GM18498 (cell line): ENCODE measurements around the gene ATP2C1.
"Not testable (repeated sequence)": the region's sequence is repeated elsewhere in the genome, so short reads cannot be mapped to it uniquely, and the experiment has no call there.

Source experiments
- ATAC-seq: cut with Tn5 transposase; IDR thresholded peaks from one replicate; pipeline ENCODE4 v1.9.1; 2021; ENCODE audit warnings: mild to moderate bottlenecking, moderate library complexity; ENCODE audit not compliant: unreplicated experiment

ATP2C1 gene, protein sequence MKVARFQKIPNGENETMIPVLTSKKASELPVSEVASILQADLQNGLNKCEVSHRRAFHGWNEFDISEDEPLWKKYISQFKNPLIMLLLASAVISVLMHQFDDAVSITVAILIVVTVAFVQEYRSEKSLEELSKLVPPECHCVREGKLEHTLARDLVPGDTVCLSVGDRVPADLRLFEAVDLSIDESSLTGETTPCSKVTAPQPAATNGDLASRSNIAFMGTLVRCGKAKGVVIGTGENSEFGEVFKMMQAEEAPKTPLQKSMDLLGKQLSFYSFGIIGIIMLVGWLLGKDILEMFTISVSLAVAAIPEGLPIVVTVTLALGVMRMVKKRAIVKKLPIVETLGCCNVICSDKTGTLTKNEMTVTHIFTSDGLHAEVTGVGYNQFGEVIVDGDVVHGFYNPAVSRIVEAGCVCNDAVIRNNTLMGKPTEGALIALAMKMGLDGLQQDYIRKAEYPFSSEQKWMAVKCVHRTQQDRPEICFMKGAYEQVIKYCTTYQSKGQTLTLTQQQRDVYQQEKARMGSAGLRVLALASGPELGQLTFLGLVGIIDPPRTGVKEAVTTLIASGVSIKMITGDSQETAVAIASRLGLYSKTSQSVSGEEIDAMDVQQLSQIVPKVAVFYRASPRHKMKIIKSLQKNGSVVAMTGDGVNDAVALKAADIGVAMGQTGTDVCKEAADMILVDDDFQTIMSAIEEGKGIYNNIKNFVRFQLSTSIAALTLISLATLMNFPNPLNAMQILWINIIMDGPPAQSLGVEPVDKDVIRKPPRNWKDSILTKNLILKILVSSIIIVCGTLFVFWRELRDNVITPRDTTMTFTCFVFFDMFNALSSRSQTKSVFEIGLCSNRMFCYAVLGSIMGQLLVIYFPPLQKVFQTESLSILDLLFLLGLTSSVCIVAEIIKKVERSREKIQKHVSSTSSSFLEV

DNA sequence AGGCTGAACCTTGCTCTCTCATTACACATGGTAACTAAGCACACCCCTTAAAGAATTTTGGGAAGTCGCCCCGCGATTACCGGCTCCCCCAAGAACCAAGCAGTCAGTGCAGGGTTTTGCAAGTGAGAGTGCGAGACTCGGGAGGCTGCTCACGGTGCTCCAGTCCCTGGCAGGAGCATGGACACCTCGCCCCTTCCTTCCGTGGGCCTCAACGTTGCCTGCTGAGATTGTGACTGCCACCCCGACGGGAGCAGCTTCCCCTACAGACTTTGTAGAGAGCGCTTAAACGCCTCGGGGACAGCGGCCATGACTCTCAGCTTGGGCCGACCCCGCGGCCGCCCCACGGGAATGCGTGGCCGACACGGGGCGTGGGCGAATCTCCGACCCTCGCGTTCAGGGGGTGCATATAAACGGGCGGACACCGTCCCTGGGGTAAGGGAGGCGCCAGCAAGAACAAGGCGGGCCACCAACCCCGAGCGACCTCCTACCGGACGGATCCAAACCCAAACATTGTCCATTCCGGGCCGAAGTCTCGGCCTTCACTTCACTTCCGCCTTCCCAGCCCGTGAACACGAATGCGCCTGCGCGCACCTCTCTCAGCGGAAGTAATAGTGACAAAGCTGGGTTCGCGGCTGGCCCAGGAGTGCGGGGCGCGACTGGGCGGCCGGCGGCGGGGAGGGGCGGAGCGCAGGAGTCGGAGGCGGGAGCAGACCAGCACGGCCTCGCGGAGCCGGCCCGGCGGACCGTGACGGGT, at the start of gene ATP2C1:
TSS of gene ATP2C1 (plus strand) at position 709 of the 754 bp plus-strand sequence. CDS start 686 bp downstream, outside the sequence.
- peak; percentile 92 for ATAC-seq

DNA sequence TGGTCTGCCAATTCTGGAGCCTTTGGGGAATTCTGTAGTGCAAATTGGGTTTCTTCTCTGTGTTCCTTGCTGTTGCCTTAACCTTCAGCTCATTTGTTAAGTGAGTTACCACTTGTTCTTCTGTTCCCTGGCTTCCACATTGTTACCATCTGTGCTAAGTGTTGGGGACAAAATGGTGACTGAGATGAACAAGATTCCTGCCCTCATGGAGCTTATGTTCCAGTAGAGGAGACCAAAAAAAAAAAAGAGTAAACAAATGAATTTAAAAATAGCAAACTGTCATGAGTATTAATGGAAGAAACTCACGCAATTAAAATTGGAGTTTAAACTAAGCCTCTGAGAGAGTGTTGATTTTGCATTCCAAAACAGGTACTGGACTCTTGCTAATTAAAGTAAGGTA, 49.4 kb upstream of the ATP2C1 start:
- no peak for ATAC-seq

DNA sequence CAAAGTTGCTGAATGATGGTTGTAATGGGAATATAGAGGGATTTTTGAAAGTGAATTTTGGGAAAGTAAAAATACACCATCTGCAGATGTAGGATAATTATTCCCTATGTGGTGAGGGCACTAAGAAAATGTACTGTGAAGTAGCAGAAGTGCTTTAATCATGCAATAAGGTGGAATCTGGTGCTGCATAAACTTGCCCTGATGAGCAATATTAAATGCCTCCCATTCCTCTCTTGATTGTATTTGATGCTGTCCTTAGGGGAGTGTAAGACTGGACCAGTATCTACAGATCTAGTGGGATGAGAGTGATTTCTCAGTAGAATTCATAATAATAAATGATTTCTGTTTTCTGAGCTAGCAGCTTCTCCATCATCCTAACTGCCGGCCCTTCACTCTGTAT, 47.7 kb upstream of the ATP2C1 start:
- no peak for ATAC-seq

DNA sequence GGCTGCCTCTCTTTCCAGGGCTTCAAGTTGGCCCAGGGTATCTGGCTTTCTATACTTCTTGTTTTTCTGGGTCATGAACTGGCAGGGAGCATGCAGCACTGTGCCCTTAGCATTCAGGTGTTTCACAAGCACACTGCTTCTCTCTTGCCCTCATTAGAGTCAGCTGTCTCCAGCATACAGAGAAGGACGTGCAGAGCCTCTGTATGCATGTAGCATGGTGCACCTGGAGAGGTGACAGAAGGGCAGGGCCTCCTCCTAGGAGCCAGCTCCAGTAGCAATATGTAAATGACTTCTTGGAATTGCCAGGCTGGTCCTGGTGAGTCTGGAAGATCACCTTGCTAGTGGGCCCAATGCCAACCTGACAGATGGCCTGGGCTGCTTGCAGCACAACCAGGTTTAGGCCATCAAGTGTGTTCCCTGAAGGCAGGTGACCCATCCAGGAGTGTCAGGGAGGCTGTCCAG, 44.8 kb upstream of the ATP2C1 start:
- no peak for ATAC-seq

DNA sequence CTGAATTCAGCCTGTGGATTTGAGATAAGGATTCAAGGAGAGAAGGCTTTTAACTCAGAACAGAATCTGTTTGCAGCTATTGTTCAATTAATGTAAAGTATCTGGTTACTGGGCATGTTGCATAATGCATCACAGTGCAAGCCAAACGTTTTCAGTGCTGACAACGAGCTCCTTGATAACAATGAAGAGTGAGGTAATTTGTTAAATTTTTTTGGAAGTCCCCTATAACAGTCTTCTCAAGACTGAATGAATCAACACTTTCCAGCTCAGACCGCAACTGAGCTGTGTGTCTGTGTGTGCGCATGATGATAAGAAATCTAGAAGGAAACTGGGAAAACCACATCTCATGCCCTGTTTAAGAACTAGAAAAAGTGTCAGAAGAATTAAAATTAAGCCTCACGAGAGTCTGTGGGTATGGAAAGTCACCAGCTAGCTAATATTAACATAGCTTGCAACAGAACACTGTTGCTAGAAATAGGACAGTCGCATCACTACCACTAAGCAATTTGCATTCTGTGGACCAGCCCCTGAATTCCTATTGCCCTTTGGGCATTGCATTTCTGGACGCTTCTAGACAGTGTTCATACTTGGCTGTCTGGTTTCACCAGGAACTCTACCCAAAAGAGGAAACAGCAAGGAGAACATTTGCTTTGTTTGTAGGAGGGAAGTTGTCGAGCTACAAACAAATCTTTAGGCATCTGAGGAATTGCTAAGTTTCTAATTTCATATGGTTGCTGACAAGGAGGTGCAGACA, 43.7 kb upstream of the ATP2C1 start:
- peak; percentile 62 for ATAC-seq

DNA sequence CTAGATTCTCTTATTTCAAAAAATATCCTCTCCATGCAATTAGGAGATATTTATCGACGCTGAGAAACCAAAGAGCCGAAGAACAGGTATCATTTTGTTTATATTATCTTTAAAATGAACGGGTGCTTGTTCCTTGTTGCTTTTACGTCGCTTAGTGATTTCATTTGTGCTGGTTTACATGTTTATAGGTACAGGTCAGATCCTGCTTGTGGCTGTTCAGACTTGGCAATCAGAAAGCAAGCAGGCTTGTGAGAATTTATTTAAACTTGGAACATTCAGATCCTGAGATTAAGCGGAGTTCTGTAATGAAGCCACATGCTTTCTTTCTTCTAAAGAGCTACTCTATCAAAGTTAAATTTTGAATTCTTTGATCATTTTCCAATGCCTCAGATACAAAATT, 43.0 kb upstream of the ATP2C1 start:
- no peak for ATAC-seq

DNA sequence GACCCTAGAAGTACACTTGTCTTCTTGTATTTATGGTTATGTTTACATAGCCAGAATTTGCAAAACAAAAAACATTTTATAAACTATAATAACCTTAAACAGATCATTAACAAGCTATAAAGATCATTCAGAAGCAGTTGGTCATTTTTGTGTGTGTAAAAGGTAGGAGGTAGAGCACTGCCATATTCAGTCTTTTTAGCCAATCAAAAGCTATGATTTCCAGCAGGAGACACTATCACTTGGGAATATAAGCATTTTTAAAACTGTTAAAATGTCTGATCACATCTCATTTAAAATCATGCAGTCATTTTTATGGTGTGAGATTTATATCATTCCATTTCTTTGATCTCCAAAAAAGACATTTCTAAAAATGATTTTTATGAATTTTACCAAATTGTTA, 42.6 kb upstream of the ATP2C1 start:
- no peak for ATAC-seq

DNA sequence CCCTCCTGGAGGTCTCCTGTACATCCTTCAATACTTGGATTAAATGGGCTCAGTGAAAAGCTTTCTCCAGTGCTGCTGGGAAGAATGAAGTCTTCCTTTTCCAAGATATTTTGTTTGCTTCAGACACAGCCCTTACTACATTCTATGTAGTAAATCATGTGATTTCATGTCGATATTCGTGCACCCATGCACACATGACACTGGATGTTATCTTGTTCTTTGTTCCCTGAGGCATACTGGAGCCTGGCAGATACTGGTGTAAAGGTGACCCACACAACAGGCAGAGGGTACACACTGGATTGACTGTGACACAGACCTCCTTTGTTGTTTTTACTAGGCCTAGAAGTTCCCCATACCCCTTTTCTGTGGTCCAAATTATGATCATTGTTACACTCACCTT, 40.3 kb upstream of the ATP2C1 start:
- ATAC-seq = no peak

DNA sequence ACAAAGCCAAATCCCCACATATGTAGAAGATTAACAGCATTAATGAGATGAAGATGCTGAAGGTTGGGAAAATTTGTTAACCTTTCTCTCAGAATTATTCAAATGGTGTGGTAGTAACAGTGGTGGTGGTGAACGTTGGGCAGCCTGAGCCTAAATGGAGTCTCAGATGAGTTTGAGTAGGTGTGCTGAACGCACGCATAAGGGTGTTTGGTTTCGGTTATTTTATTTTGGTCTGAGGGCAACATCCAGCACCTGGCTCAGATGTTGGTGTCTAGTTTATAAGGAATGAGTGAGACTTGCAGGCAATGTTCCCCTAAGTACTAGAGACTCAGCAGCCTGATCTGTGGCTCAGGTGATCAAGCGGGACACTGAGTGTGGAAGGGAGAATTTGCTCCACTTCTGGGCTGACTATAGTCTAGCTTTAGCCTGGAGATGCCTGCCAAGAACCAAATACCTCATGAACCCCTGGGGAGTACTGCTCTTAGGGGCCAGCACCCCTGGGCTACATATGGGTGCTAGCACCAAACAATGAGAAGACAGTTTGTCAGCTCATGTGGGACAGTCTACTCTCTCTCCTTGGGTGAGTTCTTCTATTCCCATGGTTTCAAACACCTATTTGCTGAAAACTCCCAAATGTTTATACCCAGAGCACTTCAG, 39.5 kb upstream of the ATP2C1 start:
- peak; percentile 65 for ATAC-seq

DNA sequence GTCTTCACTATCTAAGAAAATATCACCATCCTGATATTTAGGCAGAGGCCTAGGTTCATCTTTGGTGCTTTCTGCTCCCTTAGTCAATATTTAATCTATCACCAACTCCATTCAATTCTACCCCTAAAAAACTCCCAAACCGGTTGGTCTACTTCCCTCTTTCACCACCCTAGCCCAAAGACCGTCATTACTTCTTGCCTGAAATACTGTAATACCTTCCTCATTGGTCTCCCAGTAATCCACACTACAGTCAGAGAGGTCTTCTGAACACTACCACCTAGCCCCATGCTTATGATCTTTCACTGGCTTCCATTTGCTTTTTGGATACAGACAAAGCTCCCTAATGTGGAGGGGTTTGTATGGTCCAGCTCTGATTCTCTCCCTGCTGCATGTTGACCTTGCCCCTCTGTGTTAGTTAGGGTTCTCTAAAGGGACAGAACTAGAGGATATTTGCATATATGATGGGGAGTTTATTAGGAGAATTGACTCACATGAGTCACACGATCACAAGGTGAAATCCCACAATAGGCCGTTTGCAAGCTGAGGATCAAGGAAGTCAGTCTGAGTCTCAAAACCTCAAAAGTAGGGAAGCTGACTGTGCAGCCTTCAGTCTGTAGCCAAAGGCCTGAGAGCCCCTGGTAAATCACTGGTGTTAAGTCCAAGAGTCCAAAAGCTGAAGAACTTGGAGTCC, 36.4 kb upstream of the ATP2C1 start:
- ATAC-seq = no peak

DNA sequence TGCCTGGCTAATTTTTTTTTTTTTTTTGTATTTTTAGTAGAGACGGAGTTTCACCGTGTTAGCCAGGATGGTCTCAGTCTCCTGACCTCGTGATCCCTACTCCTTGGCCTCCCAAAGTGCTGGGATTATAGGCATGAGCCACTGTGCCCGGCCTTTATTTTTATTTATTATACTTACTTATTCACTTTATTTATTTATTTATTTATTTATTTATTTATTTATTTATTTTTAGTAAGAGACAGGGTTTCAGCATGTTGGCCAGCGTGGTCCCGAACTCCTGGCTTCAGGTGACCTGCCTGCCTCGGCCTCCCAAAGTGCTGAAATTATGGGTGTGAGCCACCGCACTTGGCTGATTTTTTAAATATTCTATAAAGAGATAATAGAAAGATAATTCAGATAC, 31.8 kb upstream of the ATP2C1 start:
- ATAC-seq = not testable (repeated sequence)

DNA sequence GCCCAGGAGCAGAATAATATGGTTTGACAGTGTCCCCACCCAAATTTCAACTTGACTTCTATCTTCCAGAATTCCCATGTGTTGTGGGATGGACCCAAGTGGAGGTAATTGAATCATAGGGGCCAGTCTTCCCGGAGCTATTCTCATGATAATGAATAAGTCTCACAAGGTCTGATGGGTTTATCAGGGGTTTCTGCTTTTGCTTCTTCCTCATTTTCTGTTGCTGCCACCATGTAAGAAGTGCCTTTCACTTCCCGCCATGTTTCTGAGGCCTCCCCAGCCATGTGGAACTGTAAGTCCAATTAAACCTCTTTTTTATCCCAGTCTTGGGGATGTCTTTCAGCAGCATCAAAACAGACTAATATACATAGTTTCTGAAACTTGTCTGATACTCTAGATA, 28.4 kb upstream of the ATP2C1 start:
- no peak for ATAC-seq

DNA sequence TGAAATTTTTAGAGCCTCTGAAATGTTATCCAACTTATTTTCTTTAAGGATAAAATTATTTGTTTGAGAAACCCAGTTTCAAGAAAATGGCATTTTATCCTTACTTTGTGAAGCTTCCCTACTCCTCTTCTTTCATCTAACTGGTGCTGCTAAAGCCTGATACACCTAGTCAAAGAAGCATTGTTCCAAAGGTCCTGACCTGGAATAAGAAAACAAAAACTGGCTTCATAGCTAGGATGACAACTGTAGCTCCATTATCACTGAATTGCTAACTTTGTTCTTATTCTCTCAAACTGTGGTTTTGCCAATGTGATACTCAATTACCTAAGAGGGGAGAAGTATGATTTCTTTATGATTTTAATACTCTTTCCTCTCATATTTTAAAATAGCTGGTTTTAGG, 27.6 kb upstream of the ATP2C1 start:
- ATAC-seq = no peak

DNA sequence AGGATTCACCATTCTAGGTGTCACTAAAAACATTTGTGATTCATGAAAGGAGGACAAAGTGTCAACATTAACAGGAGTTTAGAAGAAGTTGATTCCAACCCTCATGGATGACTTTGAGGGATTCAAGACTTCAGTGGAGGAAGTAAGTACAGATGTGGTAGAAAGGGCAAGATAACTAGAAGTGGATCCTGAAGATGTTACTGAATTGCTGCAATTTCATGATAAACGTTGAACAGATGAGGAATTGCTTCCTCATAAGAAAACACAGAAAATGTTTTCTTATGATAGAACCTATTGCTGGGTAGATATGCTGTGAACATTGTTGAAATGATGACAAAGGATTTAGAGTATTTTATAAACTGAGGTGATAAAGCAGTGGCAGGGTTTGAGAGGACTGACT, 23.5 kb upstream of the ATP2C1 start:
- no peak for ATAC-seq

DNA sequence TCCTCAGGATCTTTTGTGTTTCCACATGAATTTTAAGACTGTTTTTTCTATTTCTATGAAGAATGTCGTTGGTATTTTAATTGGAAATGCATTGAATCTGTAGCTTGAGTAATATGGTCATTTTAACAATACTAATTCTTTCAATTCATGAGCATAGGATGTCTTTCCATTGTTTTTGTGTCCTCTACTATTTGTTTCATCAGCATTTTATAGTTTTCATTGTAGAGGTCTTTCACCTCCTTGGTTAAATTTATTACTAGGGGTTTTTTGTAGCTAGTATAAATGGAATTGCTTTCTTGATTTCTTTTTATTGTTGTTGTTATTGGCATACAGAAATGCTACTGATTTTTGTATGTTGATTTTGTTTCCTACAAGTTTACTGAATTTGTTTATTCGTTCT, 17.3 kb upstream of the ATP2C1 start:
- no peak for ATAC-seq

DNA sequence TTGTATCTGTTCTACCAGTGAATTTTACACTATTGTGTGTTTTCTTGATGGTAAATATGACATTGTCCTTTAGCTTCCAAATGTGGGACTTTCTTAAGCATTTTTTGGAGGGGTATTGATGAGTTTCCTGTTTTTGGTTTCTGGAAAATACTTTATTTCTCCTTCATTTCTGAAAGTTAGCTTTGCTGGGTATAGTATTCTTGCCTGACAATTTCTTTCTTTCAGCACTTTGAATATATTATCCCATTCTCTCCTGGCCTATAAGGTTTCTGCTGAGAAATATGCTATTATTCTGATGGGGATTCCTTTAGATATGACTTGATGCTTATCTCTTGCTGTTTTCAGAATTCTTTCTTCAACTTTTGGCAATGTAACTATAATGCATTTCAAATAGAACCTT, 15.4 kb upstream of the ATP2C1 start:
- ATAC-seq = no peak

DNA sequence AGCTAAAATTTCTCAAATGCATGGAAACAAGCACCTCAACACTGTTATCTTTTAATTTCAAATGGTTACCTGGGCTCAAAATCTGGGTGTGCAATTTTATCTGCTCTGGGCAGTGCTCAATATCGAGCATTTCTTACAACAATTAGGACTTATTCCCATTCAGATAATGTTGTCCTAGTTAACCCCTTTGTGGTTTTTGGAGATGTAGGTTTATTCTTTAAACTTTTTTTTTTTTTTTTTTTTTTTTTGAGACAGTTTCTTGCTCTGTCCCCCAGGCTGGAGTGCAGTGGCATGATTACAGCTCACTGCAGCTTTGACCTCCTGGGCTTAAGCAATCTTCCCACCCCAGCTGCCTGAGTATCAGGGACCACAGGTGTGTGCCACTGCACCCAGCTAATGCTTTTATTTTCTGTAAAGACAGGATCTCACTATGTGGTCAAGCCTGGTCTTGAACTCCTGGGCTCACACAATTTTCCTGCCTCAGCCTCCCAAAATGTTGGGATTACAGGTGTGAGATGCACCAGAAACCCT, 4.4 kb upstream of the ATP2C1 start:
- ATAC-seq = no peak

DNA sequence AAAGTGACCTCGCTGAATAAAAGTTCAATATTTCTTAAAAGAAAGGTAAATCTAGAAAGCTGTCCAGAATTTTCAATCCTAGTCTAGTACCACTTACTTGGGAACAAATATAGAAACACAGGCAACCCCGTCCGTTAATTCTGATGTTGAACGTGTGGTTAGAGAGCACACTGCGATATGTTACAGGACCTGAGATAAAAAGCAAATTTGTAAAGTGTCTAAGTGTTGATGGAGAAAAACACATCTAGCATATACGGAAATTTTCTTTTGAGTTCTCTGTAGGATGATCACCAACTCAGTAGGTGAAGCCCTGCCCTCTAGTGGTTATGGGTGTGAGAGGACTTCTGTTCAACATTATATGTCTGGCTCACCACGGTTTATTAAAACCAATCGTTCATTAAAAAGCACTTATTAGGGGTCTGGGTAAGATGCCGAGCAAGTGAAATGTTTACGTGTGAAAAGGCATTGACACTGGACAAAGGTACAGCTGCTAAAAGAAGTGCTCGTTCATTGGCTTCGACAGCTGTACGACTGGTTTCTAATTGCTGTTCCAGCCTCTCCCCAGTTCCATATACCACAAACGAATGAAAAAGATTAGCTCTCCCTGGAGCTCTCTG, 1.0 kb upstream of the ATP2C1 start:
- ATAC-seq = peak; percentile 42
